Glutamatergic neuron (in vitro differentiated cells): ENCODE measurements around the gene PHC1. TPM values are rescaled to one million over a fixed set of nuclear protein-coding genes. Genes with fewer than 3 reads are reported as not detected.
"Not testable (repeated sequence)": the region's sequence is repeated elsewhere in the genome, so short reads cannot be mapped to it uniquely, and the experiment has no call there.

ENCODE experiments used
- DNase-seq: peaks from one replicate; pipeline ENCODE4 v3.0.0; 2022
- H3K27ac Mint-ChIP-seq: one replicate; pipeline ENCODE4 v1.8.0; 2020; ENCODE audit warnings: mild to moderate bottlenecking, mixed read lengths, inconsistent platforms; ENCODE audit not compliant: unreplicated experiment
- H3K27me3 Mint-ChIP-seq: one replicate; pipeline ENCODE4 v1.8.0; 2020; ENCODE audit warnings: mild to moderate bottlenecking, moderate library complexity, mixed read lengths, inconsistent platforms; ENCODE audit not compliant: unreplicated experiment
- H3K36me3 Mint-ChIP-seq: one replicate; pipeline ENCODE4 v1.8.0; 2020; ENCODE audit warnings: mild to moderate bottlenecking, mixed read lengths, inconsistent platforms; ENCODE audit not compliant: unreplicated experiment
- H3K4me1 Mint-ChIP-seq: one replicate; pipeline ENCODE4 v1.8.0; 2020; ENCODE audit warnings: mild to moderate bottlenecking, low read depth, mixed read lengths, inconsistent platforms; ENCODE audit not compliant: unreplicated experiment
- H3K4me3 Mint-ChIP-seq: one replicate; pipeline ENCODE4 v1.8.0; 2020; ENCODE audit warnings: mild to moderate bottlenecking, mixed read lengths, inconsistent platforms; ENCODE audit not compliant: unreplicated experiment
- H3K9me3 Mint-ChIP-seq: one replicate; pipeline ENCODE4 v1.8.0; 2020; ENCODE audit warnings: mild to moderate bottlenecking, moderate library complexity, mixed read lengths, inconsistent platforms; ENCODE audit not compliant: unreplicated experiment
- total RNA-seq: library from RNA; stranded (reverse); fragmentation: NEBNext Ultra II Directional; extraction: Animal tissue kit (Norgen Biotek cat#: 25700); gene quantifications from one replicate; pipeline ENCODE4 v1.2.1, GENCODE V29; 2021; ENCODE audit not compliant: unreplicated experiment
- TF ChIP-seq, protein P1 (sequence below): fragments of 200-600 bp; sonication (generic); IDR thresholded peaks from one replicate; pipeline ENCODE4 v1.5.0; 2021; ENCODE audit not compliant: partially characterized antibody, unreplicated experiment

PHC1 gene
- total RNA-seq, 1 donor from 2014 or later: 59.8 TPM

DNA sequence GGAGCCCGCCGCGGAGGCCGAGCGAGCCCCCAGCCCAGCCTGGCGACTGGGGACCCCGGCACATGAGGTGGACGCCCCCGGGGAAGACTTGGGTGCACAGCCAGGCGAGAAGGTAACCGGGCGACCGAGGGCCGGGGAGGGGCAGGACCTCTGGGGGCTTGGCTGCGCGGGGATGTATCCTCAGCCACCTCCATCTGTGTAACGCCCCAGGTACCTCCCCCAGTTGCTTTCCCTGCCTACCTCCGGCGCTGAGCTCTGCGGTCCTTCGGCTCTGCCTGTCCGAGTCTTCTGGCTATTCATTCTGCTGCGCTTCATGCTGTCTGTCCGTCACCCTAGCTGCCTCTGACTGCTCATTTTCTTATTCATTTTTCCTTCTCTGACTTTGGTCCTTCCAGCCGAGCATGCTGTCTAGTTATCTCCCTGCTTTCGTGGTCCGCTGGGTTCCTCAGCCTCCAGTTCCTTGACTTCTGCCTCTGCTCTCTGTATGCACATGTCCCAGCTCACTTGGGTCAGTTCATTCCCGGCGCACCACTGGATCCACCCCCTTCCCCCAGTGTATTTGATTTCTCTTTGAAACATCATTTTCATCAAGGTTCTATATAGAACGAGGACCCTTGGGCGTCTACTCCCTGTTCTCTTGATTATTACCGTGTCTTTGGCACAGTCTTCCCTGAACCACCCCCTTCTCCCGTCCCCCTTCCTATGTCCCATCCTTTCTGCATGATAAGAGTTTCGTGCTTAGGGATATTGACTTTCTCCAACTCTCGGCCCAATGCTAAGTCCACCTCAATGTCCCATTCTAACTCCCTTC, 612 bp downstream of the PHC1 start:
- peaks cover 4% of the 10 kb centered on the region for H3K27me3 Mint-ChIP-seq
- no peak overlapping the region for H3K27ac Mint-ChIP-seq
- H3K4me1 Mint-ChIP-seq: peaks cover 13% of the 10 kb centered on the region
- H3K36me3 Mint-ChIP-seq: no peaks in the 10 kb centered on the region
- TF ChIP-seq, protein P1, sequence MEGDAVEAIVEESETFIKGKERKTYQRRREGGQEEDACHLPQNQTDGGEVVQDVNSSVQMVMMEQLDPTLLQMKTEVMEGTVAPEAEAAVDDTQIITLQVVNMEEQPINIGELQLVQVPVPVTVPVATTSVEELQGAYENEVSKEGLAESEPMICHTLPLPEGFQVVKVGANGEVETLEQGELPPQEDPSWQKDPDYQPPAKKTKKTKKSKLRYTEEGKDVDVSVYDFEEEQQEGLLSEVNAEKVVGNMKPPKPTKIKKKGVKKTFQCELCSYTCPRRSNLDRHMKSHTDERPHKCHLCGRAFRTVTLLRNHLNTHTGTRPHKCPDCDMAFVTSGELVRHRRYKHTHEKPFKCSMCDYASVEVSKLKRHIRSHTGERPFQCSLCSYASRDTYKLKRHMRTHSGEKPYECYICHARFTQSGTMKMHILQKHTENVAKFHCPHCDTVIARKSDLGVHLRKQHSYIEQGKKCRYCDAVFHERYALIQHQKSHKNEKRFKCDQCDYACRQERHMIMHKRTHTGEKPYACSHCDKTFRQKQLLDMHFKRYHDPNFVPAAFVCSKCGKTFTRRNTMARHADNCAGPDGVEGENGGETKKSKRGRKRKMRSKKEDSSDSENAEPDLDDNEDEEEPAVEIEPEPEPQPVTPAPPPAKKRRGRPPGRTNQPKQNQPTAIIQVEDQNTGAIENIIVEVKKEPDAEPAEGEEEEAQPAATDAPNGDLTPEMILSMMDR: no peak
- H3K9me3 Mint-ChIP-seq: peaks cover 4% of the 10 kb centered on the region
- H3K4me3 Mint-ChIP-seq: no peak overlapping the region
- DNase-seq: peak; percentile 58

DNA sequence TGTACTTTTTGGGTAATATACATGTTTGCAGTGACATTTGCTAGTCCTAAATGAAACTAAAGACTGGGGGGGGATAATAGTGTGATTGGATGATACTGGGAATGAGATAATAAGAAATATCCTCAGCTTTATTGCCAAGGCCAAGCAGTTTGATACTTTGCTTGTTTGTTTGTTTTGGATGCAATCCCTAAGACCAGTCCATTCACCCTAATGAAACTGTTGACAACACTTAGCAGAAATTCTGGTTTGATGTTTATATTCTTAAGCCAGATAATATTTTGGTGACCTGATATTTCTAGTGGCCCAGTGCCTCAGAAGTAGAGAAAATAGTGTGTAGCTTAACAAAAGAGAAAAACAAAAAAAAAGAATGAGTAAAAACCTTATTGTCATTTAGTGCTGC, 1.8 kb downstream of the PHC1 start:
- Mint-ChIP-seq H3K9me3 (peaks cover 4% of the 10 kb centered on the region), H3K4me3 (no peak overlapping the region), H3K27me3 (peaks cover 4% of the 10 kb centered on the region), H3K27ac (no peak overlapping the region), H3K4me1 (peaks cover 13% of the 10 kb centered on the region), H3K36me3 (no peaks in the 10 kb centered on the region)
- no peak for DNase-seq
- TF ChIP-seq, protein P1: no peak

DNA sequence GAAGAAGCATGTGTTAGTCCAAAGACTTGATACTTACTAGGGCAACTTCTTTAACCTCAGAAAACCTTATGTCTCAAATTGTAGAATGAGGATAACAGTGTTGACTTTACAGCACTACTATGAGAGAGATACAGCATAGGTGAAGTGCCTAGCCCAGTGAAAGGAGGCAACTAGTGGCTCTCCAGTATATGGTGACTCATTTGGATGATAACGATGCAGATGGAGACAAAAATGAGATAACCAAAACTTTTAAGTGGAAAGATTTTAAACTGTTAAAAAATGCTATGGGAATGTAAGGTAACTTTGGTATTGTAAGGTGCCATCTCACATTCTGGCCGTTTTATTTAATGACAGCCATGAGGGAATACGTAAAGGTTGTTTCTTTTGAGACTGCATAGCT, 2.7 kb downstream of the PHC1 start:
- peaks cover 4% of the 10 kb centered on the region for H3K9me3 Mint-ChIP-seq
- H3K36me3 Mint-ChIP-seq: no peaks in the 10 kb centered on the region
- no peak for DNase-seq
- H3K27ac Mint-ChIP-seq: no peak overlapping the region
- TF ChIP-seq, protein P1: no peak
- no peak overlapping the region for H3K4me3 Mint-ChIP-seq
- peaks cover 4% of the 10 kb centered on the region for H3K27me3 Mint-ChIP-seq
- H3K4me1 Mint-ChIP-seq: peaks cover 13% of the 10 kb centered on the region

DNA sequence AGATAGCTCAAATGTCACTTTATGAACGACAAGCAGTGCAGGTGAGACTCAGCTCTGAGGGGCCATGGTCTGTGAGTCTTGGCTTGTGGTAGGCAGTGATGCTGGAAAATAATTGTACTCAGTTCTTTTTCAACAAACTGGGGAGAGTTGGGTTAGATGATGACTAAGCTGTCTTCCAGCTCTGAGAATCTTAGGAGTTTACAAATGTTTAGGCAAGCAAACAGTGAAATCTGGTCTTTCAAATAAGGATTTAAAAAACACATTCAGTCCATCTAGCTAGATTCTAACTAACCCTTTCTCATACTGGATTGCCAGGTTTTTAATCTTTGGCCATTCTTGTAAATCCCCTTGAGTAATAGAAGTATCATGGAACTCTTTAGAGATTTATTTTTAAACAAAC, 3.4 kb downstream of the PHC1 start:
- Mint-ChIP-seq H3K4me1 (peaks cover 11% of the 10 kb centered on the region), H3K36me3 (no peaks in the 10 kb centered on the region), H3K27me3 (peaks cover 4% of the 10 kb centered on the region), H3K27ac (no peak overlapping the region), H3K9me3 (peaks cover 4% of the 10 kb centered on the region), H3K4me3 (no peak overlapping the region)
- TF ChIP-seq, protein P1: no peak
- DNase-seq: no peak

DNA sequence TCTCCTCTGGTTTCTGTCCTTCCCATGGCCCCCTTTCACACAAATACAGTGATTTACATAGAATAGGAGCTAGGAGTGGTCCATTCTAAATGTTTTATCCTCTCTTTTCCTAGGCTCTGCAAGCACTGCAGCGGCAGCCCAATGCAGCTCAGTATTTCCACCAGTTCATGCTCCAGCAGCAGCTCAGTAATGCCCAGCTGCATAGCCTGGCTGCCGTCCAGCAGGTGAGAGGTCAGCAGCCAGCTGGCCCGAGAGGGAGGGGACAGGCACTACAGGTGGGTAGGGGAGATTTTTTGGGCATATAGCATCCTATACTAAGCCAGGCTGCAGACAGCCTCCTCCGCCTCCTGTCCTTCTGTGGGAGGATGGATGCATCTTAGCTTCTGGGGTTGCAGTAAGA, 5.3 kb downstream of the PHC1 start:
- DNase-seq, H3K27me3 Mint-ChIP-seq, H3K4me1 Mint-ChIP-seq, H3K9me3 Mint-ChIP-seq, H3K36me3 Mint-ChIP-seq, H3K27ac Mint-ChIP-seq, H3K4me3 Mint-ChIP-seq: not testable (repeated sequence)
